ENCODE measurements around the gene FBXL5. TPM values are rescaled to one million over a fixed set of nuclear protein-coding genes. Genes with fewer than 3 reads are reported as not detected.

Gene FBXL5
- total and polyA plus RNA-seq, 8 donors, result 17.6 to 39.2 (median 31.9) TPM

GRCh38 chr4:15696866-15697265 is 41.7 kb upstream of the FBXL5 start:
- Histone ChIP-seq H3K4me1 (no peaks in the 10 kb centered on the region), H3K27me3 (no peaks in the 10 kb centered on the region), H3K4me3 (no peak overlapping the region), H3K27ac (no peak overlapping the region), H3K9me3 (no peaks in the 10 kb centered on the region), H3K36me3 (no peaks in the 10 kb centered on the region)
- no peak for FAIRE-seq
- no peak for DNase-seq
- no peak for ATAC-seq
- TF ChIP-seq CTCF (IDR thresholded peaks at IDR 0.05), result no peak
- 93 to 97% methylated on average over 1 of the region's 1 CpG for WGBS, 2 donors
- intact Hi-C loops (cut with DNase I), result no loop called here

- Histone ChIP-seq H3K9me3 (no peaks in the 10 kb centered on the region), H3K27ac (no peak overlapping the region), H3K4me1 (no peaks in the 10 kb centered on the region), H3K27me3 (no peaks in the 10 kb centered on the region), H3K4me3 (no peak overlapping the region), H3K36me3 (no peaks in the 10 kb centered on the region)
- TF ChIP-seq CTCF (IDR thresholded peaks at IDR 0.05), result no peak
- FAIRE-seq, result no peak
- intact Hi-C loops (cut with DNase I), result no loop called here
- WGBS, 2 donors, result 66 to 84% methylated on average over 3 of the region's 3 CpGs
- DNase-seq, result no peak
- ATAC-seq, result no peak
Measured at GRCh38 chr4:15695729-15696128, 40.6 kb upstream of the FBXL5 start.

GRCh38 chr4:15695240-15695699 is 40.1 kb upstream of the FBXL5 start:
- WGBS, 2 donors, result 84 to 89% methylated on average over 10 of the region's 10 CpGs
- Histone ChIP-seq H3K9me3 (no peaks in the 10 kb centered on the region), H3K27me3 (no peaks in the 10 kb centered on the region), H3K27ac (no peak overlapping the region), H3K36me3 (no peaks in the 10 kb centered on the region), H3K4me1 (no peaks in the 10 kb centered on the region), H3K4me3 (no peak overlapping the region)
- intact Hi-C loops (cut with DNase I), result no loop called here
- FAIRE-seq (no peak), ATAC-seq (no peak), DNase-seq (no peak)
- TF ChIP-seq CTCF (IDR thresholded peaks at IDR 0.05), result no peak

DNA sequence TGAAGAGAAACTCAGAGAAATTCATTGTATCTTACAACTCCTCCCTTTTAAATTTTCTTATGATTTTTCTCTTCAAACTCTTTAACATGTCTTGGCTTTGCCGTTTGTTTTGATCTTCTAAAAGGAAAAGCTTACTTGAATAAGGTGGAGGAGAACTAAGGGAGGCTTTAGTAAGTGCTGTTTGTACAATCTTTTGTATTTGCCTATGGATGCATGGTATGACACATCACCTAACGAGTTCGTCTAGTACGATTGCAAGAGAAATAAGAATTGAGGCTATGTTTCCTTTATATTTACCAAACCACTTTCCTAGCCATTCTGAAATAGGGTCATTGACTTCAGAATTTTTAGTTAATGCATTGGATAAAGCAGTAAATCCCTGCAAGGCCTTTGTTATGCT is 39.3 kb upstream of the FBXL5 start:
- H3K4me1 ChIP-seq, result no peaks in the 10 kb centered on the region
- WGBS, 2 donors, result 61 to 83% methylated on average over 4 of the region's 4 CpGs
- FAIRE-seq (no peak), ATAC-seq (no peak), DNase-seq (no peak)
- H3K4me3 ChIP-seq, result no peak overlapping the region
- H3K9me3 ChIP-seq, result no peaks in the 10 kb centered on the region
- intact Hi-C loops (cut with DNase I), result no loop called here
- no peak for TF ChIP-seq CTCF (IDR thresholded peaks at IDR 0.05)
- H3K36me3 ChIP-seq, result no peaks in the 10 kb centered on the region
- no peaks in the 10 kb centered on the region for H3K27me3 ChIP-seq
- H3K27ac ChIP-seq, result no peak overlapping the region

GRCh38 chr4:15692602-15693001 is 37.4 kb upstream of the FBXL5 start:
- Histone ChIP-seq H3K4me3 (no peak overlapping the region), H3K27ac (no peak overlapping the region), H3K4me1 (no peaks in the 10 kb centered on the region), H3K36me3 (no peaks in the 10 kb centered on the region), H3K27me3 (no peaks in the 10 kb centered on the region), H3K9me3 (no peaks in the 10 kb centered on the region)
- intact Hi-C loops (cut with DNase I), result no loop called here
- DNase-seq (no peak), ATAC-seq (no peak), FAIRE-seq (no peak)
- WGBS, 2 donors, result 74 to 86% methylated on average over 2 of the region's 2 CpGs
- no peak for TF ChIP-seq CTCF (IDR thresholded peaks at IDR 0.05)

Data from pancreas (tissue), 10 donors.